SK-N-SH treated with all-trans-retinoic acid at 6 μM for 48 hours (cell line): ENCODE data around the gene RSBN1.

Source experiments
- ATAC-seq: fragments of 200-7000 bp; cut with Tn5 transposase; 3 replicates; pipeline ENCODE4 v1.9.1; 2020; ENCODE audit warnings: mild to moderate bottlenecking, moderate library complexity
- ARNTL ChIP-seq: fragments of 450-650 bp; formaldehyde crosslinking; IDR thresholded peaks from 2 replicates; pipeline ENCODE4 v1.5.0; 2020; ENCODE audit warnings: low read depth, mild to moderate bottlenecking, moderate library complexity, borderline replicate concordance
- BACH2 ChIP-seq: fragments of 250-450 bp; sonication (Bioruptor Pico); IDR thresholded peaks from 2 replicates; pipeline ENCODE4 v1.9.0; 2021; ENCODE audit warnings: mild to moderate bottlenecking, borderline replicate concordance
- CSDC2 ChIP-seq: fragments of 250-450 bp; sonication (Bioruptor Pico); IDR thresholded peaks from 2 replicates; pipeline ENCODE4 v1.5.0; 2020; ENCODE audit warnings: mild to moderate bottlenecking, moderate library complexity
- ESRRG ChIP-seq: fragments of 250-450 bp; sonication (Bioruptor Pico); IDR thresholded peaks from 2 replicates; pipeline ENCODE4 v1.6.1; 2021; ENCODE audit warnings: mild to moderate bottlenecking
- GLIS3 ChIP-seq: fragments of 250-450 bp; sonication (Bioruptor Pico); IDR thresholded peaks from 2 replicates; pipeline ENCODE4 v1.5.0; 2020; ENCODE audit warnings: mild to moderate bottlenecking, moderate library complexity
- ISL1 ChIP-seq: fragments of 250-450 bp; sonication (Bioruptor Pico); IDR thresholded peaks from 2 replicates; pipeline ENCODE4 v2.1.2; 2022; ENCODE audit warnings: mild to moderate bottlenecking, moderate library complexity
- PPARA ChIP-seq: fragments of 250-450 bp; sonication (Bioruptor Pico); IDR thresholded peaks from 2 replicates; pipeline ENCODE4 v1.5.0; 2020; ENCODE audit warnings: mild to moderate bottlenecking, borderline replicate concordance
- RARB ChIP-seq: fragments of 250-450 bp; sonication (Bioruptor Pico); IDR thresholded peaks from 2 replicates; pipeline ENCODE4 v1.8.0; 2021; ENCODE audit warnings: mild to moderate bottlenecking, moderate library complexity
- SNAI2 ChIP-seq: fragments of 250-450 bp; sonication (Bioruptor Pico); IDR thresholded peaks from 2 replicates; pipeline ENCODE4 v1.5.0; 2020; ENCODE audit warnings: mild to moderate bottlenecking, moderate library complexity
- TCF4 ChIP-seq: fragments of 250-450 bp; sonication (Bioruptor Pico); IDR thresholded peaks from 2 replicates; pipeline ENCODE4 v1.8.0; 2021; ENCODE audit warnings: mild to moderate bottlenecking, moderate library complexity, borderline replicate concordance
- TOX ChIP-seq: fragments of 250-450 bp; sonication (Bioruptor Pico); IDR thresholded peaks from 2 replicates; pipeline ENCODE4 v1.8.0; 2021; ENCODE audit warnings: mild to moderate bottlenecking, moderate library complexity, borderline replicate concordance
- ZC3H10 ChIP-seq: fragments of 250-450 bp; sonication (Bioruptor Pico); IDR thresholded peaks from 2 replicates; pipeline ENCODE4 v1.5.1; 2021; ENCODE audit warnings: mild to moderate bottlenecking, moderate library complexity
- ZFP3 ChIP-seq: fragments of 250-450 bp; sonication (Bioruptor Pico); IDR thresholded peaks from 2 replicates; pipeline ENCODE4 v1.5.0; 2020; ENCODE audit warnings: mild to moderate bottlenecking, moderate library complexity
- ZFP30 ChIP-seq: fragments of 450-650 bp; formaldehyde crosslinking; IDR thresholded peaks from 2 replicates; pipeline ENCODE4 v1.5.0; 2022; ENCODE audit warnings: mild to moderate bottlenecking, moderate library complexity
- ZNF565 ChIP-seq: fragments of 450-650 bp; formaldehyde crosslinking; conservative IDR thresholded peaks from 2 replicates; pipeline ENCODE4 v1.5.0; 2020; ENCODE audit warnings: low read depth, mild to moderate bottlenecking, moderate library complexity
- ZNF70 ChIP-seq: fragments of 450-650 bp; formaldehyde crosslinking; IDR thresholded peaks from 2 replicates; pipeline ENCODE4 v1.5.0; 2020; ENCODE audit warnings: mild to moderate bottlenecking, moderate library complexity
- ZNF8 ChIP-seq: fragments of 450-650 bp; formaldehyde crosslinking; IDR thresholded peaks from 2 replicates; pipeline ENCODE4 v1.5.0; 2020; ENCODE audit warnings: mild to moderate bottlenecking, moderate library complexity
- TF ChIP-seq, protein P1 (sequence below): fragments of 250-450 bp; sonication (Bioruptor Pico); IDR thresholded peaks from 2 replicates; pipeline ENCODE4 v1.8.0; 2020; ENCODE audit warnings: mild to moderate bottlenecking, moderate library complexity, borderline replicate concordance
- TF ChIP-seq, protein P2 (sequence below): fragments of 250-450 bp; sonication (Bioruptor Pico); IDR thresholded peaks from 2 replicates; pipeline ENCODE4 v1.5.1; 2021; ENCODE audit warnings: mild to moderate bottlenecking, moderate library complexity
- TF ChIP-seq, protein P3 (sequence below): fragments of 250-450 bp; sonication (Bioruptor Pico); IDR thresholded peaks from 2 replicates; pipeline ENCODE4 v1.8.0; 2021; ENCODE audit warnings: low read depth, mild to moderate bottlenecking, moderate library complexity, borderline replicate concordance
- TF ChIP-seq, protein P4 (sequence below): fragments of 250-450 bp; sonication (Bioruptor Pico); IDR thresholded peaks from 2 replicates; pipeline ENCODE4 v1.5.1; 2020; ENCODE audit warnings: low read depth, mild to moderate bottlenecking, moderate library complexity

Gene RSBN1

DNA sequence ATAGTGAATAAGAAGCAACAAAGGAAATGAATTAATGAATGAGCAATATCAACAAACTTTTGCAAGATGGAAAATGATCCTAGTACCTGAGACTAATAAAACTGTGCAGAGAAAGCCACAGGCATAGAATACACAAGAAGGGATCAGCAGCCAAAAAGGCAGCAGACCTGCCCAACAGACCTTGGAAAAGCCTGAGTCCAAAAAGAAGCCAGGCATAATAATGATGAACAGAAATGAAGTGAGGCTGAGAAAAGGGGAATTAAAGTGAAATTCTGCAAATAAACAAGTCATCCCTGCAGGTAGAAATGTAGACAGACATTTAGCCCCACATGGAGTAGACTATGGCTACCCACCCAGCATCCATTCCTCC lies 42.7 kb downstream of the RSBN1 start:
- TF ChIP-seq ISL1 (CRISPR knock-in tag) (no peak), SNAI2 (no peak), ESRRG (CRISPR knock-in tag) (no peak), ZNF8 (no peak), BACH2 (CRISPR knock-in tag) (no peak), ZNF70 (CRISPR knock-in tag) (no peak), TOX (CRISPR knock-in tag) (no peak), ZFP3 (CRISPR knock-in tag) (no peak), RARB (CRISPR knock-in tag) (no peak), TCF4 (no peak), ARNTL (CRISPR knock-in tag) (no peak), GLIS3 (CRISPR knock-in tag) (no peak)
- TF ChIP-seq, protein P1, sequence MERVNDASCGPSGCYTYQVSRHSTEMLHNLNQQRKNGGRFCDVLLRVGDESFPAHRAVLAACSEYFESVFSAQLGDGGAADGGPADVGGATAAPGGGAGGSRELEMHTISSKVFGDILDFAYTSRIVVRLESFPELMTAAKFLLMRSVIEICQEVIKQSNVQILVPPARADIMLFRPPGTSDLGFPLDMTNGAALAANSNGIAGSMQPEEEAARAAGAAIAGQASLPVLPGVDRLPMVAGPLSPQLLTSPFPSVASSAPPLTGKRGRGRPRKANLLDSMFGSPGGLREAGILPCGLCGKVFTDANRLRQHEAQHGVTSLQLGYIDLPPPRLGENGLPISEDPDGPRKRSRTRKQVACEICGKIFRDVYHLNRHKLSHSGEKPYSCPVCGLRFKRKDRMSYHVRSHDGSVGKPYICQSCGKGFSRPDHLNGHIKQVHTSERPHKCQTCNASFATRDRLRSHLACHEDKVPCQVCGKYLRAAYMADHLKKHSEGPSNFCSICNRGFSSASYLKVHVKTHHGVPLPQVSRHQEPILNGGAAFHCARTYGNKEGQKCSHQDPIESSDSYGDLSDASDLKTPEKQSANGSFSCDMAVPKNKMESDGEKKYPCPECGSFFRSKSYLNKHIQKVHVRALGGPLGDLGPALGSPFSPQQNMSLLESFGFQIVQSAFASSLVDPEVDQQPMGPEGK (CRISPR knock-in tag) = no peak
- TF ChIP-seq, protein P2, sequence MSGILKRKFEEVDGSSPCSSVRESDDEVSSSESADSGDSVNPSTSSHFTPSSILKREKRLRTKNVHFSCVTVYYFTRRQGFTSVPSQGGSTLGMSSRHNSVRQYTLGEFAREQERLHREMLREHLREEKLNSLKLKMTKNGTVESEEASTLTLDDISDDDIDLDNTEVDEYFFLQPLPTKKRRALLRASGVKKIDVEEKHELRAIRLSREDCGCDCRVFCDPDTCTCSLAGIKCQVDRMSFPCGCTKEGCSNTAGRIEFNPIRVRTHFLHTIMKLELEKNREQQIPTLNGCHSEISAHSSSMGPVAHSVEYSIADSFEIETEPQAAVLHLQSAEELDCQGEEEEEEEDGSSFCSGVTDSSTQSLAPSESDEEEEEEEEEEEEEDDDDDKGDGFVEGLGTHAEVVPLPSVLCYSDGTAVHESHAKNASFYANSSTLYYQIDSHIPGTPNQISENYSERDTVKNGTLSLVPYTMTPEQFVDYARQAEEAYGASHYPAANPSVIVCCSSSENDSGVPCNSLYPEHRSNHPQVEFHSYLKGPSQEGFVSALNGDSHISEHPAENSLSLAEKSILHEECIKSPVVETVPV = no peak
- TF ChIP-seq, protein P3, sequence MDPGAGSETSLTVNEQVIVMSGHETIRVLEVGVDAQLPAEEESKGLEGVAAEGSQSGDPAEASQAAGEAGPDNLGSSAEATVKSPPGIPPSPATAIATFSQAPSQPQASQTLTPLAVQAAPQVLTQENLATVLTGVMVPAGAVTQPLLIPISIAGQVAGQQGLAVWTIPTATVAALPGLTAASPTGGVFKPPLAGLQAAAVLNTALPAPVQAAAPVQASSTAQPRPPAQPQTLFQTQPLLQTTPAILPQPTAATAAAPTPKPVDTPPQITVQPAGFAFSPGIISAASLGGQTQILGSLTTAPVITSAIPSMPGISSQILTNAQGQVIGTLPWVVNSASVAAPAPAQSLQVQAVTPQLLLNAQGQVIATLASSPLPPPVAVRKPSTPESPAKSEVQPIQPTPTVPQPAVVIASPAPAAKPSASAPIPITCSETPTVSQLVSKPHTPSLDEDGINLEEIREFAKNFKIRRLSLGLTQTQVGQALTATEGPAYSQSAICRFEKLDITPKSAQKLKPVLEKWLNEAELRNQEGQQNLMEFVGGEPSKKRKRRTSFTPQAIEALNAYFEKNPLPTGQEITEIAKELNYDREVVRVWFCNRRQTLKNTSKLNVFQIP (CRISPR knock-in tag) = no peak
- ATAC-seq = no peak

DNA sequence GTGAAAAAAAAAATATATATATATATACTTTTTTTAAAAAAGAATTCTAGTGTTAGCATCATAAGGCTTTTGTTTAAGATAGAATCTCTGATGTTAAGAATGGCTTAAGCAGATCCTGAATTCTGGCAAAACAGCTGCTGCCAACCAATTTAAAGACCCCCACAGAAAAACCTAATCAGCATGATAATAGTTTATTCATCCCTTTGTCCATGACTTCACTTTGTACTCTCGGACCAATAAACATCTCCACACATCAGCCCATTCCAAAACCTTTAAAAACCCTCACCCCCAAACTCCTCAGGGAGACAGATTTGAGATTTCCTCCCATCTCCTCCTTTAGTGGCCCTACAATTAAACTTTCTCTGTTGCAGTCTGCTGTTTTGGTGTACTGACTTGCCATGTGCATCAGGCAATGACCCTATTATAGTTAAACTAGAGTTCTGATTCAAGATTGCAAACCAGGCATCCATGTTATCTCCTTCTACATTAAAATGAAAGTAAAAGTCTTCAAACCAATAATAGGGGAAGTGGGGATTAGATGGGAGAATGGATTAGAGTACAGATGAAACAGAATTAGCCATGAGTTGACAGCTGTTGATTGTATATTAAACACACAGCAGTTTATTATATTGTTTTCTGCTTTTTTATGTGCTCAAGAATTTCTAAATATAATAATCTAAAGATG lies 43.2 kb downstream of the RSBN1 start:
- ATAC-seq = no peak
- TF ChIP-seq SNAI2 (no peak), ISL1 (CRISPR knock-in tag) (no peak), ZFP30 (CRISPR knock-in tag) (no peak), TOX (CRISPR knock-in tag) (no peak), ZFP3 (CRISPR knock-in tag) (no peak), GLIS3 (CRISPR knock-in tag) (no peak), ZC3H10 (CRISPR knock-in tag) (no peak), ZNF565 (CRISPR knock-in tag) (no peak), ARNTL (CRISPR knock-in tag) (no peak), PPARA (no peak), RARB (CRISPR knock-in tag) (no peak), CSDC2 (CRISPR knock-in tag) (no peak), ZNF8 (no peak)
- TF ChIP-seq, protein P3 (CRISPR knock-in tag) = no peak
- TF ChIP-seq, protein P2 = no peak
- TF ChIP-seq, protein P4, sequence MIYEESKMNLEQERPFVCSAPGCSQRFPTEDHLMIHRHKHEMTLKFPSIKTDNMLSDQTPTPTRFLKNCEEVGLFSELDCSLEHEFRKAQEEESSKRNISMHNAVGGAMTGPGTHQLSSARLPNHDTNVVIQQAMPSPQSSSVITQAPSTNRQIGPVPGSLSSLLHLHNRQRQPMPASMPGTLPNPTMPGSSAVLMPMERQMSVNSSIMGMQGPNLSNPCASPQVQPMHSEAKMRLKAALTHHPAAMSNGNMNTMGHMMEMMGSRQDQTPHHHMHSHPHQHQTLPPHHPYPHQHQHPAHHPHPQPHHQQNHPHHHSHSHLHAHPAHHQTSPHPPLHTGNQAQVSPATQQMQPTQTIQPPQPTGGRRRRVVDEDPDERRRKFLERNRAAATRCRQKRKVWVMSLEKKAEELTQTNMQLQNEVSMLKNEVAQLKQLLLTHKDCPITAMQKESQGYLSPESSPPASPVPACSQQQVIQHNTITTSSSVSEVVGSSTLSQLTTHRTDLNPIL (CRISPR knock-in tag) = no peak
